Lower leg skin (tissue), 4 donors: Measurements from ENCODE around the gene PSEN1. TPM values are rescaled to one million over a fixed set of nuclear protein-coding genes. Genes with fewer than 3 reads are reported as not detected.
A peak's percentile ranks its signal among the peaks of the same experiment; 100 is the strongest.

Experiments
- DNase-seq, 2 donors: peaks; one replicate each; pipeline ENCODE4 v3.0.0-alpha.2; 2019; ENCODE audit warnings: low spot score in 2 of 2
- H3K4me3 ChIP-seq: fragments of 200-600 bp; sonication (generic); 2 replicates; pipeline ENCODE4 v1.5.1; 2017; ENCODE audit warnings: mild to moderate bottlenecking, low read depth; ENCODE audit not compliant: poor library complexity, severe bottlenecking
- CTCF ChIP-seq, 3 donors: fragments of 450-650 bp; IDR thresholded peaks; one replicate each; pipeline ENCODE4 v1.5.1; 2016; ENCODE audit warnings: antibody characterized with exemption in 3 of 3, mild to moderate bottlenecking in 3 of 3, moderate library complexity in 2 of 3
- POLR2A ChIP-seq, 2 donors: fragments of 450-650 bp; IDR thresholded peaks; one replicate each; pipeline ENCODE4 v1.6.1; 2016 to 2017; ENCODE audit warnings: antibody characterized with exemption in 2 of 2, mild to moderate bottlenecking in 1 of 2, moderate library complexity in 1 of 2
- WGBS, 2 donors: methylation state at CpG; one replicate each; pipeline ENCODE4 v1.1.5; 2018; 5-methylcytosine and 5-hydroxymethylcytosine counted together
- intact Hi-C: fragments of 100-400 bp; cut with DNase I; formaldehyde crosslinking; loops from one replicate; pipeline ENCODE4 v1.15.0; 2023; ENCODE audit warnings: low total_unique reads
- total RNA-seq, 4 donors: library from RNA; depleted of rRNA; stranded (reverse); fragments of >200 nt; gene quantifications; one replicate each; pipeline ENCODE4 v1.1.0, GENCODE V29; 2016

PSEN1 gene
- total RNA-seq, 4 donors from 2014 or later: 61.4 to 91.9 (median 63.3) TPM

GRCh38 chr14:73143617-73144016 lies 7.3 kb downstream of the PSEN1 start:
- TF ChIP-seq POLR2A (IDR thresholded peaks at IDR 0.05) (no peak), CTCF (IDR thresholded peaks at IDR 0.05) (no peak)
- DNase-seq: peak in 1 of 2 donors; percentile 61
- 91 to 97% methylated on average over 3 of the region's 3 CpGs for WGBS, 2 donors
- H3K4me3 ChIP-seq: no peak overlapping the region
- intact Hi-C loops: no loop called here

- WGBS, 2 donors: 92 to 95% methylated on average over 3 of the region's 3 CpGs
- TF ChIP-seq POLR2A (IDR thresholded peaks at IDR 0.05) (no peak), CTCF (IDR thresholded peaks at IDR 0.05) (no peak)
These were observed 9.1 kb downstream of the PSEN1 start for GRCh38 chr14:73145371-73145770.

GRCh38 chr14:73146111-73146510 lies 9.8 kb downstream of the PSEN1 start:
- DNase-seq: no peak
- WGBS, 2 donors: 80 to 85% methylated on average over 3 of the region's 3 CpGs
- H3K4me3 ChIP-seq: no peak overlapping the region
- no peak for TF ChIP-seq POLR2A (IDR thresholded peaks at IDR 0.05)
- intact Hi-C loops: no loop called here

More at GRCh38 chr14:73145371-73145770, 9.1 kb downstream of the PSEN1 start:
- DNase-seq: peak in 1 of 2 donors; percentile 54
- no peak overlapping the region for H3K4me3 ChIP-seq
- intact Hi-C loops: no loop called here

- no peak for TF ChIP-seq POLR2A (IDR thresholded peaks at IDR 0.05)
- no peak for TF ChIP-seq CTCF (IDR thresholded peaks at IDR 0.05)
- no peak for DNase-seq
- H3K4me3 ChIP-seq: no peak overlapping the region
- intact Hi-C loops: no loop called here
- 91 to 96% methylated on average over 2 of the region's 2 CpGs for WGBS, 2 donors
These were observed 13.4 kb downstream of the PSEN1 start for GRCh38 chr14:73149753-73150152.

- TF ChIP-seq CTCF (IDR thresholded peaks at IDR 0.05) (no peak), POLR2A (IDR thresholded peaks at IDR 0.05) (no peak)
- intact Hi-C loops: no loop called here
- no peak for DNase-seq
- no peak overlapping the region for H3K4me3 ChIP-seq
These were observed 17.0 kb downstream of the PSEN1 start for GRCh38 chr14:73153272-73153671.

GRCh38 chr14:73162251-73162650 lies 25.9 kb downstream of the PSEN1 start:
- 93 to 95% methylated on average over 11 of the region's 11 CpGs for WGBS, 2 donors
- no peak overlapping the region for H3K4me3 ChIP-seq
- intact Hi-C loops: no loop called here
- peak in 1 of 2 donors; percentile 28 for DNase-seq
- no peak for TF ChIP-seq POLR2A (IDR thresholded peaks at IDR 0.05)
- no peak for TF ChIP-seq CTCF (IDR thresholded peaks at IDR 0.05)
